ENCODE results near the gene KPNA4.

The KPNA4 gene

GRCh38 chr3:160480931-160481330, 84.4 kb downstream of the KPNA4 start:
- no peak for TF ChIP-seq CTCF (IDR thresholded peaks at IDR 0.05; ENCODE audit: unreplicated experiment in 3 of 3)
- no peak overlapping the region for H3K4me3 Mint-ChIP-seq
- H3K27ac Mint-ChIP-seq, result no peak overlapping the region
- no peaks in the 10 kb centered on the region for H3K36me3 Mint-ChIP-seq (ENCODE audit: low read depth)
- peaks cover 5% of the 10 kb centered on the region for H3K4me1 Mint-ChIP-seq
- no peaks in the 10 kb centered on the region for H3K27me3 Mint-ChIP-seq (ENCODE audit: low read depth)
- no peaks in the 10 kb centered on the region for H3K9me3 Mint-ChIP-seq

- Mint-ChIP-seq H3K9me3 (no peaks in the 10 kb centered on the region), H3K4me1 (peaks cover 5% of the 10 kb centered on the region), H3K27ac (peak overlapping the region in 1 of 3 experiments; percentile 26), H3K36me3 (ENCODE audit: low read depth) (no peaks in the 10 kb centered on the region), H3K4me3 (no peak overlapping the region), H3K27me3 (ENCODE audit: low read depth) (no peaks in the 10 kb centered on the region)
- no peak for TF ChIP-seq CTCF (IDR thresholded peaks at IDR 0.05; ENCODE audit: unreplicated experiment in 3 of 3)
These were observed 86.0 kb downstream of the KPNA4 start for GRCh38 chr3:160479376-160479775.

GRCh38 chr3:160478338-160478737, 87.0 kb downstream of the KPNA4 start:
- peaks cover 5% of the 10 kb centered on the region for H3K4me1 Mint-ChIP-seq
- H3K9me3 Mint-ChIP-seq, result no peaks in the 10 kb centered on the region
- H3K4me3 Mint-ChIP-seq, result no peak overlapping the region
- peak overlapping the region in 1 of 3 experiments; percentile 9 for H3K27ac Mint-ChIP-seq
- H3K36me3 Mint-ChIP-seq (ENCODE audit: low read depth), result no peaks in the 10 kb centered on the region
- H3K27me3 Mint-ChIP-seq (ENCODE audit: low read depth), result no peaks in the 10 kb centered on the region
- TF ChIP-seq CTCF (IDR thresholded peaks at IDR 0.05; ENCODE audit: unreplicated experiment in 3 of 3), result no peak

- no peak for TF ChIP-seq CTCF (IDR thresholded peaks at IDR 0.05; ENCODE audit: unreplicated experiment in 3 of 3)
These were observed 87.6 kb downstream of the KPNA4 start for GRCh38 chr3:160477750-160478149.

GRCh38 chr3:160475884-160476283, 89.5 kb downstream of the KPNA4 start:
- H3K4me1 Mint-ChIP-seq, result no peaks in the 10 kb centered on the region
- H3K27me3 Mint-ChIP-seq (ENCODE audit: low read depth), result no peaks in the 10 kb centered on the region
- H3K4me3 Mint-ChIP-seq, result no peak overlapping the region
- no peak overlapping the region for H3K27ac Mint-ChIP-seq
- H3K9me3 Mint-ChIP-seq, result peaks cover 3% of the 10 kb centered on the region
- no peak for TF ChIP-seq CTCF (IDR thresholded peaks at IDR 0.05; ENCODE audit: unreplicated experiment in 3 of 3)
- H3K36me3 Mint-ChIP-seq (ENCODE audit: low read depth), result peaks cover 5% of the 10 kb centered on the region

More at GRCh38 chr3:160477750-160478149, 87.6 kb downstream of the KPNA4 start:
- Mint-ChIP-seq H3K4me1 (peaks cover under 1% of the 10 kb centered on the region), H3K9me3 (no peaks in the 10 kb centered on the region), H3K36me3 (ENCODE audit: low read depth) (no peaks in the 10 kb centered on the region), H3K27me3 (ENCODE audit: low read depth) (no peaks in the 10 kb centered on the region), H3K4me3 (no peak overlapping the region), H3K27ac (no peak overlapping the region)

GRCh38 chr3:160475153-160475552, 90.2 kb downstream of the KPNA4 start:
- Mint-ChIP-seq H3K4me1 (no peaks in the 10 kb centered on the region), H3K27me3 (ENCODE audit: low read depth) (no peaks in the 10 kb centered on the region), H3K9me3 (peaks cover 7% of the 10 kb centered on the region), H3K27ac (no peak overlapping the region), H3K4me3 (no peak overlapping the region), H3K36me3 (ENCODE audit: low read depth) (peaks cover 5% of the 10 kb centered on the region)
- no peak for TF ChIP-seq CTCF (IDR thresholded peaks at IDR 0.05; ENCODE audit: unreplicated experiment in 3 of 3)

All from nephron (organoid).